PC-3 (cell line): Measurements from ENCODE around the gene PRRT1B.

Source experiments
- EZH2 ChIP-seq: fragments of 300-600 bp; sonication (generic); IDR thresholded peaks from one replicate; pipeline ENCODE4 v1.6.1; 2017; ENCODE audit warnings: antibody characterized with exemption, mild to moderate bottlenecking, low read length; ENCODE audit not compliant: unreplicated experiment
- TF ChIP-seq, protein P1 (sequence below): fragments of 300-600 bp; sonication (generic); conservative IDR thresholded peaks from 2 replicates; pipeline ENCODE4 v1.5.1; 2017; ENCODE audit warnings: antibody characterized with exemption, low read depth, mild to moderate bottlenecking, low read length

DNA sequence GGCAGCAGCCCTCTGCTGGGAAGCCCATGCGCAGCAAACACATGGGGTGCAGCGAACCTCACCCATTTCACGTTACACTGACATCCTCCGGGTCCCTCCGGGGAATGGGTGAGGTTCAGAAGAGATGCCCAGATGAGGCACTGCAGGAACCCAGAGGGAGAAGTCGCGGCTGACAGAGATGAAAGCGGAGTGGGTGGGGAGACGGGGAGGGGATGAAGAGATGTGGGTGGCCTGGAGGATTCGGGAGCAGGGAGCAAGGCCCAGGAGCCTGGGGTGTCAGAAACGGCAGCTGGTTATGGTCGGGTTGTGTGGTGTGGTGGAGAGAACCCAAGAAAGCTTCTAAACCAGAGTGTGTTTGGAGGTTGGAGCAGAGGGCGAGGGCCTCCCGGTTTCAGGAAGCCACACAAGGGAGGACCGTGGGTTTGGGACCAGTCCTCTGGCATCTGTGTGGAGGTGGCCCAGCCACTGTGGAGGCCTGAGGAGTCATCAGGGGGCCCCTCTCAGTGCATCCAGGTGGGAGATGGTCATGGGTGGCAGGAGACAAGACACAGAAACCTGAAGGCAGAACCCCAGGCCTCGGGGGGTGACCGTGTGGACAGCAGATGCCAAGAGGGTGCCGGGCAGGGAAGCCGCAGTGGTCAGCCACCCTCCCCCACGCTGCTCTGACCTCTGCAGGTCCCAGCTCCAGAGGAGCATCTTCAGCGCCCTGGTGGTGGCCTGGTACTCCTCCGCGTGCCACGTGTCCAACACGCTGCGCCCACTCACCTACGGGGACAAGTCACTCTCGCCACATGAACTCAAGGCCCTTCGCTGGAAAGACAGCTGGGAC is 22.9 kb upstream of the PRRT1B start:
- TF ChIP-seq, protein P1, sequence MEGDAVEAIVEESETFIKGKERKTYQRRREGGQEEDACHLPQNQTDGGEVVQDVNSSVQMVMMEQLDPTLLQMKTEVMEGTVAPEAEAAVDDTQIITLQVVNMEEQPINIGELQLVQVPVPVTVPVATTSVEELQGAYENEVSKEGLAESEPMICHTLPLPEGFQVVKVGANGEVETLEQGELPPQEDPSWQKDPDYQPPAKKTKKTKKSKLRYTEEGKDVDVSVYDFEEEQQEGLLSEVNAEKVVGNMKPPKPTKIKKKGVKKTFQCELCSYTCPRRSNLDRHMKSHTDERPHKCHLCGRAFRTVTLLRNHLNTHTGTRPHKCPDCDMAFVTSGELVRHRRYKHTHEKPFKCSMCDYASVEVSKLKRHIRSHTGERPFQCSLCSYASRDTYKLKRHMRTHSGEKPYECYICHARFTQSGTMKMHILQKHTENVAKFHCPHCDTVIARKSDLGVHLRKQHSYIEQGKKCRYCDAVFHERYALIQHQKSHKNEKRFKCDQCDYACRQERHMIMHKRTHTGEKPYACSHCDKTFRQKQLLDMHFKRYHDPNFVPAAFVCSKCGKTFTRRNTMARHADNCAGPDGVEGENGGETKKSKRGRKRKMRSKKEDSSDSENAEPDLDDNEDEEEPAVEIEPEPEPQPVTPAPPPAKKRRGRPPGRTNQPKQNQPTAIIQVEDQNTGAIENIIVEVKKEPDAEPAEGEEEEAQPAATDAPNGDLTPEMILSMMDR, result no peak
- TF ChIP-seq EZH2, result no peak
